Suprapubic skin (tissue), 4 donors: ENCODE measurements around the gene HIGD2B. TPM values are rescaled to one million over a fixed set of nuclear protein-coding genes. Genes with fewer than 3 reads are reported as not detected.
"Not testable (repeated sequence)": the region's sequence is repeated elsewhere in the genome, so short reads cannot be mapped to it uniquely, and the experiment has no call there.

ENCODE experiments used
- DNase-seq, 2 donors: peaks; one replicate each; pipeline ENCODE4 v3.0.0-alpha.2; 2019; ENCODE audit warnings: low spot score in 2 of 2
- H3K27ac ChIP-seq: fragments of 200-600 bp; sonication (generic); one replicate; pipeline ENCODE4 v1.5.1; 2019
- H3K27me3 ChIP-seq: fragments of 200-600 bp; sonication (generic); one replicate; pipeline ENCODE4 v1.5.1; 2019
- H3K36me3 ChIP-seq: fragments of 200-600 bp; sonication (generic); one replicate; pipeline ENCODE4 v1.5.1; 2019
- H3K4me1 ChIP-seq: fragments of 200-600 bp; sonication (generic); one replicate; pipeline ENCODE4 v1.5.1; 2019
- H3K4me3 ChIP-seq: fragments of 200-600 bp; sonication (generic); one replicate; pipeline ENCODE4 v1.5.1; 2019; ENCODE audit warnings: mild to moderate bottlenecking
- H3K9me3 ChIP-seq: fragments of 200-600 bp; sonication (generic); one replicate; pipeline ENCODE4 v1.5.1; 2019
- WGBS: methylation state at CpG from one replicate; pipeline ENCODE4 v1.1.5; 2018; 5-methylcytosine and 5-hydroxymethylcytosine counted together
- total RNA-seq, 4 donors: library from RNA; depleted of rRNA; stranded (reverse); fragments of >200 nt; gene quantifications; one replicate each; pipeline ENCODE4 v1.1.0, GENCODE V29; 2016

Gene HIGD2B
- total RNA-seq, 4 donors from 2014 or later: not detected

- WGBS: 95% methylated on average over 8 of the region's 11 CpGs
Observed at GRCh38 chr15:72628249-72629067, 57.5 kb downstream of the HIGD2B start.

DNA sequence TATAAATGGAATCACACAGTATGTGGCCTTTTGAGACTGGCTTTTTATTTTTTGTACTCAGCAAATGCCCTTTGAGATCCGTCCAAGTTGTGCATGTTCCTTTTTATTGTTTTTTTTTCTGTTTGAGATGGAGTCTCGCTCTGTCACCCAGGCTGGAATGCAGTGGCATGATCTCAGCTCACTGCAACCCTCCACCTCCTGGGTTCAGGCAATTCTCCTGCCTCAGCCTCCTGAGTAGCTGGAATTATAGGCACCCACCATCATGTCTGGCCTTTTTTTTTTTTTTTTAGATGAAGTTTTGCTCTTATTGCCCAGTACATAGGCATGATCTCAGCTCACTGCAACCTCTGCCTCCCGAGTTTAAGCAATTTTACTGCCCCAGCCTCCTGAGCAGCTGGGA is 59.8 kb downstream of the HIGD2B start:
- 71% methylated on average over 3 of the region's 3 CpGs for WGBS
- not testable (repeated sequence) for H3K27ac ChIP-seq, DNase-seq, H3K9me3 ChIP-seq, H3K27me3 ChIP-seq, H3K36me3 ChIP-seq, H3K4me3 ChIP-seq, H3K4me1 ChIP-seq

More at GRCh38 chr15:72628249-72629067, 57.5 kb downstream of the HIGD2B start:
- H3K27me3 ChIP-seq, H3K4me3 ChIP-seq, H3K27ac ChIP-seq, DNase-seq, H3K9me3 ChIP-seq, H3K4me1 ChIP-seq, H3K36me3 ChIP-seq: not testable (repeated sequence)

Other genes starting within 250 kb of the HIGD2B start
- gene ARIH1, start 211.9 kb downstream of the HIGD2B start, total RNA-seq: 10 to 100 TPM; 73.1 to 84.8 (median 78.0) TPM
- under 1 TPM in 1 of 4 donors, not detected in 3; 0.80 TPM for gene GOLGA6B, start 31.5 kb downstream of the HIGD2B start, total RNA-seq
- 10 to 100 TPM; 10.8 to 53.9 (median 21.2) TPM for gene BBS4, start within 50 bp of the HIGD2B start, total RNA-seq
- 10 to 100 TPM; 39.8 to 81.3 (median 52.7) TPM for gene ADPGK, start 97.6 kb upstream of the HIGD2B start, total RNA-seq